Liver (tissue), 9 donors: ENCODE results near the gene RBM45. TPM values are rescaled to one million over a fixed set of nuclear protein-coding genes. Genes with fewer than 3 reads are reported as not detected.

Experiments
- DNase-seq: peaks from one replicate; pipeline ENCODE4 v3.0.0-alpha.2; 2017; ENCODE audit warnings: low spot score
- H3K27ac ChIP-seq, 2 donors: one replicate each; pipeline ENCODE4 v1.7.0; 2013; ENCODE audit warnings: inconsistent platforms in 2 of 2, low read length in 2 of 2, control low read depth in 1 of 2, low read depth in 1 of 2, mild to moderate bottlenecking in 1 of 2
- H3K27me3 ChIP-seq, 4 donors: one replicate each; pipeline versions ENCODE4 v1.6.1 to v1.7.0; 2013; ENCODE audit warnings: low read length in 3 of 4, inconsistent platforms in 1 of 4, mild to moderate bottlenecking in 1 of 4, moderate library complexity in 1 of 4; ENCODE audit not compliant: control insufficient read depth in 4 of 4, insufficient read depth in 4 of 4
- H3K36me3 ChIP-seq, 4 donors: one replicate each; pipeline versions ENCODE4 v1.6.1 to v1.7.0; 2013; ENCODE audit warnings: low read length in 3 of 4, mild to moderate bottlenecking in 3 of 4, low read depth in 1 of 4, moderate library complexity in 1 of 4; ENCODE audit not compliant: control insufficient read depth in 4 of 4, insufficient read depth in 3 of 4
- H3K4me1 ChIP-seq, 4 donors: one replicate each; pipeline versions ENCODE4 v1.6.1 to v1.7.0; 2013; ENCODE audit warnings: low read length in 3 of 4, mild to moderate bottlenecking in 3 of 4, moderate library complexity in 1 of 4; ENCODE audit not compliant: control insufficient read depth in 4 of 4, insufficient read depth in 4 of 4
- H3K4me3 ChIP-seq, 3 donors: one replicate each; pipeline versions ENCODE4 v1.6.1 to v1.7.0; 2013; ENCODE audit warnings: low read length in 3 of 3, control low read depth in 1 of 3, low read depth in 1 of 3, mild to moderate bottlenecking in 1 of 3
- H3K9ac ChIP-seq, 2 donors: one replicate each; pipeline ENCODE4 v1.7.0; 2013; ENCODE audit warnings: low read length in 2 of 2, mild to moderate bottlenecking in 2 of 2, moderate library complexity in 2 of 2, control low read depth in 1 of 2, low read depth in 1 of 2
- H3K9me3 ChIP-seq, 4 donors: one replicate each; pipeline versions ENCODE4 v1.6.1 to v1.7.0; 2013; ENCODE audit warnings: low read length in 3 of 4; ENCODE audit not compliant: control insufficient read depth in 4 of 4
- EGR1 ChIP-seq, 2 donors: IDR thresholded peaks; 2 replicates each; pipeline ENCODE4 v1.6.1; 2016 to 2018; ENCODE audit warnings: antibody characterized with exemption in 2 of 2, low read depth in 2 of 2
- FOXA2 ChIP-seq: IDR thresholded peaks from 2 replicates; pipeline ENCODE4 v1.6.1; 2016; ENCODE audit warnings: antibody characterized with exemption
- GABPA ChIP-seq, 2 donors: IDR thresholded peaks in 1 of 2; conservative IDR thresholded peaks in 1 of 2; 2 replicates each; pipeline ENCODE4 v1.6.1; 2016; ENCODE audit warnings: antibody characterized with exemption in 2 of 2, mild to moderate bottlenecking in 1 of 2, moderate library complexity in 1 of 2
- HNF4A ChIP-seq, 2 donors: conservative IDR thresholded peaks; 2 replicates each; pipeline ENCODE4 v1.6.1; 2016; ENCODE audit warnings: antibody characterized with exemption in 2 of 2, mild to moderate bottlenecking in 2 of 2
- JUND ChIP-seq, 2 donors: IDR thresholded peaks; 2 replicates each; pipeline ENCODE4 v1.6.1; 2016; ENCODE audit warnings: antibody characterized with exemption in 2 of 2
- NR2F2 ChIP-seq: IDR thresholded peaks from 2 replicates; pipeline ENCODE4 v1.6.1; 2016; ENCODE audit warnings: antibody characterized with exemption
- RAD21 ChIP-seq, 2 donors: IDR thresholded peaks; 2 replicates each; pipeline ENCODE4 v1.6.1; 2016; ENCODE audit warnings: antibody characterized with exemption in 2 of 2, mild to moderate bottlenecking in 2 of 2
- RXRA ChIP-seq, 2 donors: IDR thresholded peaks; 2 replicates each; pipeline ENCODE4 v1.6.1; 2017 to 2018; ENCODE audit warnings: antibody characterized with exemption in 2 of 2, mild to moderate bottlenecking in 1 of 2
- SP1 ChIP-seq: IDR thresholded peaks from 2 replicates; pipeline ENCODE4 v1.6.1; 2018; ENCODE audit warnings: antibody characterized with exemption, mild to moderate bottlenecking
- WGBS: extraction: QIAGEN DNeasy Blood & Tissue Kit; methylation state at CpG from one replicate; pipeline ENCODE4 v1.1.7; 2013; 5-methylcytosine and 5-hydroxymethylcytosine counted together
- polyA plus RNA-seq, 2 donors: library from polyadenylated mRNA; stranded (reverse) in 1 of 2; unstranded in 1 of 2; fragments of 200-250 nt in 1 of 2; fragments of >200 nt in 1 of 2; fragmentation: Nextera tagmentation in 1 of 2; extraction: Ambion mirVana in 1 of 2; gene quantifications; one replicate each; pipeline versions ENCODE4 v1.2.1 to v1.2.3, GENCODE V29; 2013 to 2015
- total RNA-seq, 2 donors: library from RNA; depleted of rRNA; stranded (reverse); fragments of >200 nt; gene quantifications; one replicate each; pipeline ENCODE4 v1.2.3, GENCODE V29; 2014
- TF ChIP-seq, protein P1 (sequence below): IDR thresholded peaks from 2 replicates; pipeline ENCODE4 v1.6.1; 2016; ENCODE audit warnings: antibody characterized with exemption
- TF ChIP-seq, protein P2 (sequence below): IDR thresholded peaks from 2 replicates; pipeline ENCODE4 v1.6.1; 2016; ENCODE audit warnings: antibody characterized with exemption, mild to moderate bottlenecking
- TF ChIP-seq, protein P3 (sequence below): IDR thresholded peaks from 2 replicates; pipeline ENCODE4 v1.6.1; 2016; ENCODE audit warnings: antibody characterized with exemption
- TF ChIP-seq, protein P4 (sequence below): fragments of 150-350 bp; IDR thresholded peaks from 2 replicates; pipeline ENCODE4 v1.5.1; 2017; ENCODE audit warnings: improper control_type of control experiment, low read depth, low read length; ENCODE audit not compliant: missing input control
- donor health status: healthy.
- donor health status: healthy.
- donor health status: healthy.
- donor health status: healthy.
- donor health status: healthy.

RBM45 gene
- total and polyA plus RNA-seq, 4 donors = 4.2 to 11.4 (median 6.8) TPM

DNA sequence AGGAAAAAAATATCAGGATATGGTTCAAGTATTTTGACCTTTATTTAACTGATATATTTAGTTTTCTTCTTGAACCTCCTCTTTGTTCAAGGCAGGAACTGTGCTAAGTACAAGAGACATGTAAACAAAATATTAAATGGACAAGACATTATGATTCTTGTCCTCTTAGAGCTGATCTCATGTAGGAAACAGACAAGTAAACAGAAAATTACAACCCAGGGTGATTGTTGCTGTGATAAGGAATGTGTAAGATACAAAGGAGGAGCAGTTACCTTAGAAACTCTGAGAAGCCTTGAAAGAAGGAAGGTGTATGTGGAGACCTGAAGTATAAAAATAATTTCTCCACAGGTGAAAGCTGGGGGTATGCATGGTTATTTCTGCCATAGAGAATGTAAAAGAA is 12.9 kb downstream of the RBM45 start:
- H3K27me3 ChIP-seq = no peaks in the 10 kb centered on the region
- no peaks in the 10 kb centered on the region for H3K9me3 ChIP-seq
- H3K9ac ChIP-seq = no peak overlapping the region
- no peaks in the 10 kb centered on the region for H3K4me1 ChIP-seq
- H3K4me3 ChIP-seq = no peak overlapping the region
- TF ChIP-seq FOXA2 (no peak), RAD21 (IDR thresholded peaks at IDR 0.05) (no peak)
- TF ChIP-seq, protein P1, sequence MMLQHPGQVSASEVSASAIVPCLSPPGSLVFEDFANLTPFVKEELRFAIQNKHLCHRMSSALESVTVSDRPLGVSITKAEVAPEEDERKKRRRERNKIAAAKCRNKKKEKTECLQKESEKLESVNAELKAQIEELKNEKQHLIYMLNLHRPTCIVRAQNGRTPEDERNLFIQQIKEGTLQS = no peak
- H3K36me3 ChIP-seq = peaks cover 5 to 51% (median 39%) of the 10 kb centered on the region in 4 donors
- H3K27ac ChIP-seq = no peak overlapping the region
- no peak for DNase-seq

DNA sequence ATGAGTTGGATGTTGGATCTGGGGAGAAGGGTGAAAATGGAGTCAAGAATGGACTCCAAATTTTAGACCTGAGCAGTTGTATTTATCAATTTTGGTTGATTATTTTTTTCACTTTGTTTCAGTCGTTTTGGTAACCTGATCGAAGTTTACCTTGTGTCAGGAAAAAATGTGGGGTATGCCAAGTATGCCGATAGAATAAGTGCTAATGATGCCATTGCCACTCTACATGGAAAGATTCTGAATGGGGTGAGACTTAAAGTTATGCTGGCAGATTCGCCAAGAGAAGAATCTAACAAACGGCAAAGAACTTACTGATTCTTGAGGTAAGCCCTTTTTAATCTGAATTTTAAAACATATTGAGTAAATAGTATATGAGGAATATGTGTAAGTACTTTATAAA is 13.6 kb downstream of the RBM45 start:
- DNase-seq = no peak
- Histone ChIP-seq H3K36me3 (peaks cover 7 to 49% (median 34%) of the 10 kb centered on the region in 4 donors), H3K9me3 (no peaks in the 10 kb centered on the region), H3K9ac (no peak overlapping the region), H3K4me3 (no peak overlapping the region), H3K27me3 (no peaks in the 10 kb centered on the region), H3K27ac (no peak overlapping the region), H3K4me1 (no peaks in the 10 kb centered on the region)
- TF ChIP-seq RXRA (IDR thresholded peaks at IDR 0.05) = no peak
- TF ChIP-seq, protein P1 = no peak
- TF ChIP-seq RAD21 (IDR thresholded peaks at IDR 0.05) = no peak
- no peak for TF ChIP-seq NR2F2
- no peak for TF ChIP-seq JUND (IDR thresholded peaks at IDR 0.05)
- WGBS = 81% methylated on average over 5 of the region's 5 CpGs

DNA sequence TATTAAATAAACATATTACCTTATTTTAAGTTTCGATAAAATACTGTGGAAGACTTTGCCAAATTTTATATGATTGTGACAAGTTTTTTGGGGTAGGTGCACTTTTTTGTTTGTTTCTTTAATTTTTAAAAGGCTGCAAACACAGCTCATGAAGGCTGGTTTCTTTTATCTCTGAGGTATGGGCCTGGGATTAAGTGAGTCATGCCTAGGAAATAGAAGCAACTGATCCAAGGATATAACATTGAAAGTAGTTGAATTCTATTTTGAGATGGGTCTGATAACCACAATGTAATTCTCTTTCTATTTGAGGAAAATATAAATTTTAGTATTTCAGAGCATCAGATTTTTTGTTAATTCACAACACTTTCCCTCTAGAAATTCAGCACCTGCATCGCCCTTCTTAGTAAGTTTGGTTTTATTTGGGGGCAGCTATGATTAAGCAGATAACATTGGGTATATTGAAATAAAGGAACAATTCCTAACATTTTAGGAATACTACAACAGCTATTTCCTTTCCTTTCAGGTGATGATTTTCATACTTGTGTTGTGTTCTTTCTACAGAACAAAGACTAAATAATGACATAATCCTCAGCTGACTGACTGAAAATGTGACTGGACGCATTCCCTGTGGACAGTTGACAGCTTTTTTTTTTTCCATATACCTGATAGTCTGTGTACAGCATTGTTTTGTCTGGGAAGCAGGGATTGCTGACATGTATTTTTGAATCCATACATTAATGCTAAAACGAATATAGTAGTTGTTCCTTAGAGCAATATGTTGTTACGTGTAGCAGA is 16.8 kb downstream of the RBM45 start:
- TF ChIP-seq, protein P2, sequence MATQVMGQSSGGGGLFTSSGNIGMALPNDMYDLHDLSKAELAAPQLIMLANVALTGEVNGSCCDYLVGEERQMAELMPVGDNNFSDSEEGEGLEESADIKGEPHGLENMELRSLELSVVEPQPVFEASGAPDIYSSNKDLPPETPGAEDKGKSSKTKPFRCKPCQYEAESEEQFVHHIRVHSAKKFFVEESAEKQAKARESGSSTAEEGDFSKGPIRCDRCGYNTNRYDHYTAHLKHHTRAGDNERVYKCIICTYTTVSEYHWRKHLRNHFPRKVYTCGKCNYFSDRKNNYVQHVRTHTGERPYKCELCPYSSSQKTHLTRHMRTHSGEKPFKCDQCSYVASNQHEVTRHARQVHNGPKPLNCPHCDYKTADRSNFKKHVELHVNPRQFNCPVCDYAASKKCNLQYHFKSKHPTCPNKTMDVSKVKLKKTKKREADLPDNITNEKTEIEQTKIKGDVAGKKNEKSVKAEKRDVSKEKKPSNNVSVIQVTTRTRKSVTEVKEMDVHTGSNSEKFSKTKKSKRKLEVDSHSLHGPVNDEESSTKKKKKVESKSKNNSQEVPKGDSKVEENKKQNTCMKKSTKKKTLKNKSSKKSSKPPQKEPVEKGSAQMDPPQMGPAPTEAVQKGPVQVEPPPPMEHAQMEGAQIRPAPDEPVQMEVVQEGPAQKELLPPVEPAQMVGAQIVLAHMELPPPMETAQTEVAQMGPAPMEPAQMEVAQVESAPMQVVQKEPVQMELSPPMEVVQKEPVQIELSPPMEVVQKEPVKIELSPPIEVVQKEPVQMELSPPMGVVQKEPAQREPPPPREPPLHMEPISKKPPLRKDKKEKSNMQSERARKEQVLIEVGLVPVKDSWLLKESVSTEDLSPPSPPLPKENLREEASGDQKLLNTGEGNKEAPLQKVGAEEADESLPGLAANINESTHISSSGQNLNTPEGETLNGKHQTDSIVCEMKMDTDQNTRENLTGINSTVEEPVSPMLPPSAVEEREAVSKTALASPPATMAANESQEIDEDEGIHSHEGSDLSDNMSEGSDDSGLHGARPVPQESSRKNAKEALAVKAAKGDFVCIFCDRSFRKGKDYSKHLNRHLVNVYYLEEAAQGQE = no peak
- TF ChIP-seq RAD21 (IDR thresholded peaks at IDR 0.05) (no peak), SP1 (no peak), GABPA (IDR thresholded peaks at IDR 0.05 in 1 of 2, conservative IDR thresholded peaks at IDR 0.05 in 1 of 2) (no peak), EGR1 (IDR thresholded peaks at IDR 0.05; ENCODE audit: low read depth in 2 of 2) (no peak), NR2F2 (no peak), JUND (IDR thresholded peaks at IDR 0.05) (no peak), HNF4A (conservative IDR thresholded peaks at IDR 0.05) (no peak)
- TF ChIP-seq, protein P3, sequence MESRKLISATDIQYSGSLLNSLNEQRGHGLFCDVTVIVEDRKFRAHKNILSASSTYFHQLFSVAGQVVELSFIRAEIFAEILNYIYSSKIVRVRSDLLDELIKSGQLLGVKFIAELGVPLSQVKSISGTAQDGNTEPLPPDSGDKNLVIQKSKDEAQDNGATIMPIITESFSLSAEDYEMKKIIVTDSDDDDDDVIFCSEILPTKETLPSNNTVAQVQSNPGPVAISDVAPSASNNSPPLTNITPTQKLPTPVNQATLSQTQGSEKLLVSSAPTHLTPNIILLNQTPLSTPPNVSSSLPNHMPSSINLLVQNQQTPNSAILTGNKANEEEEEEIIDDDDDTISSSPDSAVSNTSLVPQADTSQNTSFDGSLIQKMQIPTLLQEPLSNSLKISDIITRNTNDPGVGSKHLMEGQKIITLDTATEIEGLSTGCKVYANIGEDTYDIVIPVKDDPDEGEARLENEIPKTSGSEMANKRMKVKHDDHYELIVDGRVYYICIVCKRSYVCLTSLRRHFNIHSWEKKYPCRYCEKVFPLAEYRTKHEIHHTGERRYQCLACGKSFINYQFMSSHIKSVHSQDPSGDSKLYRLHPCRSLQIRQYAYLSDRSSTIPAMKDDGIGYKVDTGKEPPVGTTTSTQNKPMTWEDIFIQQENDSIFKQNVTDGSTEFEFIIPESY = no peak
- TF ChIP-seq, protein P4, sequence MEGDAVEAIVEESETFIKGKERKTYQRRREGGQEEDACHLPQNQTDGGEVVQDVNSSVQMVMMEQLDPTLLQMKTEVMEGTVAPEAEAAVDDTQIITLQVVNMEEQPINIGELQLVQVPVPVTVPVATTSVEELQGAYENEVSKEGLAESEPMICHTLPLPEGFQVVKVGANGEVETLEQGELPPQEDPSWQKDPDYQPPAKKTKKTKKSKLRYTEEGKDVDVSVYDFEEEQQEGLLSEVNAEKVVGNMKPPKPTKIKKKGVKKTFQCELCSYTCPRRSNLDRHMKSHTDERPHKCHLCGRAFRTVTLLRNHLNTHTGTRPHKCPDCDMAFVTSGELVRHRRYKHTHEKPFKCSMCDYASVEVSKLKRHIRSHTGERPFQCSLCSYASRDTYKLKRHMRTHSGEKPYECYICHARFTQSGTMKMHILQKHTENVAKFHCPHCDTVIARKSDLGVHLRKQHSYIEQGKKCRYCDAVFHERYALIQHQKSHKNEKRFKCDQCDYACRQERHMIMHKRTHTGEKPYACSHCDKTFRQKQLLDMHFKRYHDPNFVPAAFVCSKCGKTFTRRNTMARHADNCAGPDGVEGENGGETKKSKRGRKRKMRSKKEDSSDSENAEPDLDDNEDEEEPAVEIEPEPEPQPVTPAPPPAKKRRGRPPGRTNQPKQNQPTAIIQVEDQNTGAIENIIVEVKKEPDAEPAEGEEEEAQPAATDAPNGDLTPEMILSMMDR = no peak
- TF ChIP-seq, protein P1 = no peak
- Histone ChIP-seq H3K9me3 (no peaks in the 10 kb centered on the region), H3K4me3 (no peak overlapping the region), H3K27ac (no peak overlapping the region), H3K36me3 (peaks cover 6 to 25% (median 15%) of the 10 kb centered on the region in 4 donors), H3K4me1 (no peaks in the 10 kb centered on the region), H3K9ac (no peak overlapping the region), H3K27me3 (no peaks in the 10 kb centered on the region)
- WGBS = 96% methylated on average over 5 of the region's 5 CpGs
- DNase-seq = no peak
